Activated CD8-positive, alpha-beta T cell treated with anti-CD3 and anti-CD28 coated beads for 36 hours (primary cell): ENCODE results near the gene NRF1. TPM values are rescaled to one million over a fixed set of nuclear protein-coding genes. Genes with fewer than 3 reads are reported as not detected.

Experiments
- ATAC-seq: fragments of 200-7000 bp; cut with Tn5 transposase; one replicate; pipeline ENCODE4 v1.10.0; 2021; ENCODE audit warnings: mild to moderate bottlenecking, moderate library complexity
- CTCF ChIA-PET: fragments of 350-600 bp; sonication (Branson Sonifier 250); formaldehyde crosslinking; loops from one replicate; lab custom pipeline; 2021; ENCODE audit warnings: antibody characterized with exemption; lab: Charles Lee
- POLR2A ChIA-PET: fragments of 350-600 bp; sonication (Branson Sonifier 250); formaldehyde crosslinking; loops from one replicate; lab custom pipeline; 2021; ENCODE audit warnings: antibody characterized with exemption; lab: Charles Lee
- DNase-seq: peaks from one replicate; pipeline ENCODE4 v3.0.0-alpha.2; 2020
- H3K27ac Mint-ChIP-seq: one replicate; pipeline ENCODE4 v1.8.0; 2021; ENCODE audit warnings: mild to moderate bottlenecking, mixed read lengths
- H3K27me3 Mint-ChIP-seq: one replicate; pipeline ENCODE4 v1.8.0; 2021; ENCODE audit warnings: mixed read lengths
- H3K36me3 Mint-ChIP-seq: one replicate; pipeline ENCODE4 v1.8.0; 2021; ENCODE audit warnings: low read depth, mixed read lengths
- H3K4me1 Mint-ChIP-seq: one replicate; pipeline ENCODE4 v1.8.0; 2021; ENCODE audit warnings: low read depth, mixed read lengths
- H3K4me3 Mint-ChIP-seq: one replicate; pipeline ENCODE4 v1.8.0; 2021; ENCODE audit warnings: mild to moderate bottlenecking, moderate library complexity, mixed read lengths
- H3K9me3 Mint-ChIP-seq: one replicate; pipeline ENCODE4 v1.8.0; 2021; ENCODE audit warnings: mixed read lengths
- intact Hi-C: fragments of 100-400 bp; cut with micrococcal nuclease; formaldehyde crosslinking; loops from one replicate; pipeline ENCODE4 v1.10.0; 2022
- total RNA-seq, 2 experiments: library from RNA; stranded (reverse); gene quantifications; one replicate each; pipeline ENCODE4 v1.2.3, GENCODE V29; 2021
- TF ChIP-seq, protein P1 (sequence below): fragments of 200-600 bp; IDR thresholded peaks from one replicate; pipeline ENCODE4 v1.8.0; 2022; ENCODE audit warnings: antibody characterized with exemption, mild to moderate bottlenecking

The NRF1 gene
- total RNA-seq, 2 experiments from 2014 or later = 23.3 to 23.9 TPM

DNA sequence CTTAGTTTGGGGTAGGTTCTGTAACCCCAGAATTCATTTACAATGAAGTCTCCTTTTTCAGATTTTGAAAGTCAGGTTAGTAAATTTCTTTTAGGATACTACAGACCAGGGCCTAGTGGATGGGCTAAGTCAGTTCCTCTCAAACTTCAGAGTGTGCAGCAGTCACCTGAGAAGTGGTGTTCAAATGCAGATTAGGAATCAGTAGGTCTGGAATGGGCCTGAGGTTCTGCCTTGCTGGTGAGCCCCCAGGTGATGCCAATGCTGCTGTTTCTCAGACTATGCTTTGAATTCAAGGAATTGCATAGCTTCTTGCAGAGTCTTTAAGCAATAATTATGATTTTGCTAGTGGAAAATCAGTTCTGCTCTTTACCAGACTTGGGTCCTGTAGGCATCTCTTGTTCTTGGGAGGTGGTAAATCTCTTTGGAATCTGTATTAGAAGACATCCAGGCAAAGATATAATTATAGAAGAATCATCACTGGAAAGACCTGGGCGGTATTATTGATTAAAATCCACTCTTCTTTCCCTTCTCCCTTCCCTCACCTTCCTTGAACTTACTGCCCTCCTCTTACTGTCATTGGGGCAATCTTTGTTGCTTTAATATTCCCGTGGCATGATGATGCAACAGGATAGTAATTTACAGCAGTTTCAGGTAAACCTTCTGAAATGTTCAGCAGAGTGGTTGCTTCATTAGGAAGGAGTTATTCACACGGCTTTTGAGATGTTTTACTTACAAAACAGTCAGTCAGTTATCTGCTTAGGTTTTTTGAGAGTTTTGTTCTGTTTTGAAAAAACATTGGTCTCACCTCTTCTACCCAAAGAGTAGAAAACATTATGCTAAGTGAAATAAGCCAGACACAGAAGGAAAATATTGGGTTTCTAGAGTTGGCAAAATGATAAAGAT is 87.2 kb downstream of the NRF1 start:
- Mint-ChIP-seq H3K27me3 (no peaks in the 10 kb centered on the region), H3K36me3 (peaks cover 5% of the 10 kb centered on the region), H3K4me3 (no peak overlapping the region), H3K9me3 (no peaks in the 10 kb centered on the region), H3K4me1 (peaks cover 7% of the 10 kb centered on the region), H3K27ac (peak overlapping the region; percentile 83)
- TF ChIP-seq, protein P1, sequence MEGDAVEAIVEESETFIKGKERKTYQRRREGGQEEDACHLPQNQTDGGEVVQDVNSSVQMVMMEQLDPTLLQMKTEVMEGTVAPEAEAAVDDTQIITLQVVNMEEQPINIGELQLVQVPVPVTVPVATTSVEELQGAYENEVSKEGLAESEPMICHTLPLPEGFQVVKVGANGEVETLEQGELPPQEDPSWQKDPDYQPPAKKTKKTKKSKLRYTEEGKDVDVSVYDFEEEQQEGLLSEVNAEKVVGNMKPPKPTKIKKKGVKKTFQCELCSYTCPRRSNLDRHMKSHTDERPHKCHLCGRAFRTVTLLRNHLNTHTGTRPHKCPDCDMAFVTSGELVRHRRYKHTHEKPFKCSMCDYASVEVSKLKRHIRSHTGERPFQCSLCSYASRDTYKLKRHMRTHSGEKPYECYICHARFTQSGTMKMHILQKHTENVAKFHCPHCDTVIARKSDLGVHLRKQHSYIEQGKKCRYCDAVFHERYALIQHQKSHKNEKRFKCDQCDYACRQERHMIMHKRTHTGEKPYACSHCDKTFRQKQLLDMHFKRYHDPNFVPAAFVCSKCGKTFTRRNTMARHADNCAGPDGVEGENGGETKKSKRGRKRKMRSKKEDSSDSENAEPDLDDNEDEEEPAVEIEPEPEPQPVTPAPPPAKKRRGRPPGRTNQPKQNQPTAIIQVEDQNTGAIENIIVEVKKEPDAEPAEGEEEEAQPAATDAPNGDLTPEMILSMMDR = no peak
- ChIA-PET POLR2A (no interaction called here), CTCF (interaction anchor here (1.1 to 1.2 kb wide), 2 partner anchors 14 to 40 kb away, joined by 3 read pairs; no protein-coding TSS in a partner anchor)
- ATAC-seq = no peak
- DNase-seq = no peak
- intact Hi-C loops = no loop called here

DNA sequence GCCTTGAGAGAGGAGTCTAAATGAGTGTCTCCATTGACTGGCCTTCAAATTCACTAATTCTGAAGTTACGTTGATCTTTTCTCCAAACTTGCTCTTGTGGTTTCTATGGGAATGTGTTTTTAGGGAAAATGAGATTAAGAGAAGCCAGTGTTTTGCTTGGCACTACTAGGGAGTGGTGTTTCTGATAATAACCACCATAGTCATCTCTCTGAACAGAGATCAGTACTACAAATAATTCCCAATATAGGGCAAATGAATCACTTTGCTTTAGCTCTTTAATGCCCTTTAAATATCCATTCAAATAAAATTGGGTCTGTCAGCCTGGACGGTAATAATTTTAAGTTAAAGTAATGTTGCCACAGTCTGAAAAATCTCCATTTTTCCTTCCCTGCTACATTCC is 90.8 kb downstream of the NRF1 start:
- DNase-seq = no peak
- intact Hi-C loops = no loop called here
- POLR2A ChIA-PET = no interaction called here
- TF ChIP-seq, protein P1 = no peak
- H3K9me3 Mint-ChIP-seq = no peaks in the 10 kb centered on the region
- peaks cover 12% of the 10 kb centered on the region for H3K4me1 Mint-ChIP-seq
- H3K36me3 Mint-ChIP-seq = peaks cover 10% of the 10 kb centered on the region
- no peak overlapping the region for H3K4me3 Mint-ChIP-seq
- CTCF ChIA-PET = no interaction called here
- no peak overlapping the region for H3K27ac Mint-ChIP-seq
- no peak for ATAC-seq
- H3K27me3 Mint-ChIP-seq = no peaks in the 10 kb centered on the region

DNA sequence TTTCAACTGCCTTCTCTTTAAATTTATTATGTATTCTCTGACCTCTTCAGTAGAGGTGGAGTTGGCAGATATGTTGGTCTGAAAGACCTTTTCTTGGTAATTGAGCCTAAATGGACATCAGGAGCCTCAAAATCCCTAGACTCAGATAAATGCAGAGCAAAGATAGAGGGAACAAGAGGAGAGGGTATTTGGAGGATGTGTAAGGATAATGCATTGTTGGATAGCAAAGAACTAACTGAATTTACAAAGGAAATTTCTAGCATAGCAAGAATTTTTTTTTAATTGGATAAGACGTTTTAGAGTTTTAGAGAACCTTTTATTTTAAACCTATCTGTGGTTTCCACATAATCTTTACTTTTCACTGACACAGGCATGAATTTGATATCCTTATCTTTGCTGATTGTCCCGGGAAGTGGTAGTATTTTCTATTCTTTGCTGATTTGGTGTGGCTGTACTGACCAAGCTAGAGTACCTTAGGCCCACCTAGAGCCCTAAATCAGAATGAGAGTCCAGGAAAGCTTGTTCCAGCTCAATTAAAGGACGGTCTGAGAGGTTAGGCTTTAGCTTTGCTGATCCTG is 91.3 kb downstream of the NRF1 start:
- Mint-ChIP-seq H3K36me3 (peaks cover 10% of the 10 kb centered on the region), H3K4me3 (no peak overlapping the region), H3K27me3 (no peaks in the 10 kb centered on the region), H3K27ac (no peak overlapping the region), H3K9me3 (no peaks in the 10 kb centered on the region), H3K4me1 (peaks cover 17% of the 10 kb centered on the region)
- CTCF ChIA-PET = interaction anchor here (1.0 to 1.5 kb wide), 4 partner anchors 13 to 335 kb away, joined by 3 to 4 read pairs (median 3); no protein-coding TSS in a partner anchor
- no peak for ATAC-seq
- POLR2A ChIA-PET = no interaction called here
- intact Hi-C loops = no loop called here
- TF ChIP-seq, protein P1 = no peak
- no peak for DNase-seq

DNA sequence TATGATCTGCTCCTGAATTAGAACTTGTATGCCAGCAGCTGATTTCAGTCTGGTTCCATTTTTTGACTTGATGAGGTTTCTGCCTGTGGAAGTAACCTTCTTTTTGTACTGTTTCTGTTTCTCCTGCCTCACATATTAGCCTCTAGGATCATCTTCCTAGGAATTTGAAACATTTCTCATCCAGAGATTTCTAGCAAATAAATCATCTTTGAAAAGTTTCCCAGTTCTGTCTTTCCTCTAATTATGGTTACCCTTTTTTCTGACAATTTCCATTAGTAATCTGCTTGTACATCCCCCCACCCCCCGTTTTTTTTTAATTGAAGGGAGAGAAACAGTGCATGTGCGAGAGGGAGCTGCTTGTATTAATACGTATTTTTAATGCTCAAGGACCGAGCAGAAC is 92.2 kb downstream of the NRF1 start:
- Mint-ChIP-seq H3K36me3 (peaks cover 10% of the 10 kb centered on the region), H3K9me3 (no peaks in the 10 kb centered on the region), H3K27me3 (no peaks in the 10 kb centered on the region), H3K27ac (no peak overlapping the region), H3K4me1 (peaks cover 19% of the 10 kb centered on the region), H3K4me3 (no peak overlapping the region)
- POLR2A ChIA-PET = no interaction called here
- ATAC-seq = no peak
- CTCF ChIA-PET = interaction anchor here (1.0 to 1.5 kb wide), 4 partner anchors 14 to 336 kb away, joined by 3 to 4 read pairs (median 3); no protein-coding TSS in a partner anchor
- no peak for DNase-seq
- TF ChIP-seq, protein P1 = no peak
- intact Hi-C loops = no loop called here
